VCaP (cell line): Measurements from ENCODE around the gene EVI2A.
"Not testable (repeated sequence)": the region's sequence is repeated elsewhere in the genome, so short reads cannot be mapped to it uniquely, and the experiment has no call there.

Experiments used
- H3K27ac ChIP-seq: fragments of 450-650 bp; 2 replicates; pipeline ENCODE4 v1.5.1; 2017
- CTCF ChIP-seq: fragments of 450-650 bp; conservative IDR thresholded peaks from 2 replicates; pipeline ENCODE4 v1.5.1; 2017; ENCODE audit warnings: mild to moderate bottlenecking, moderate library complexity

Gene EVI2A

GRCh38 chr17:31349454-31349853 lies 28.0 kb upstream of the EVI2A start:
- no peak for TF ChIP-seq CTCF
- no peak overlapping the region for H3K27ac ChIP-seq

- not testable (repeated sequence) for H3K27ac ChIP-seq
Observed at GRCh38 chr17:31345191-31345747, 23.8 kb upstream of the EVI2A start.

GRCh38 chr17:31339906-31340661 lies 18.7 kb upstream of the EVI2A start:
- no peak for TF ChIP-seq CTCF
- no peak overlapping the region for H3K27ac ChIP-seq

- no peak overlapping the region for H3K27ac ChIP-seq
- TF ChIP-seq CTCF = no peak
Observed at GRCh38 chr17:31329221-31329620, 7.8 kb upstream of the EVI2A start.

GRCh38 chr17:31328160-31328535 lies 6.7 kb upstream of the EVI2A start:
- H3K27ac ChIP-seq = no peak overlapping the region
- no peak for TF ChIP-seq CTCF

- TF ChIP-seq CTCF = no peak
- no peak overlapping the region for H3K27ac ChIP-seq
Observed at GRCh38 chr17:31327534-31328159, 6.2 kb upstream of the EVI2A start.

- H3K27ac ChIP-seq = no peak overlapping the region
- TF ChIP-seq CTCF = no peak
Observed at GRCh38 chr17:31323551-31323950, 2.1 kb upstream of the EVI2A start.

- no peak overlapping the region for H3K27ac ChIP-seq
Observed at GRCh38 chr17:31321966-31322365, 544 bp upstream of the EVI2A start.

More at GRCh38 chr17:31321966-31322365, 544 bp upstream of the EVI2A start:
- TF ChIP-seq CTCF = no peak
